Transverse colon (tissue), 4 donors: ENCODE measurements around the gene SATB2. TPM values are rescaled to one million over a fixed set of nuclear protein-coding genes. Genes with fewer than 3 reads are reported as not detected.

ENCODE experiments used
- DNase-seq: peaks from one replicate; pipeline ENCODE4 v3.0.0-alpha.2; 2019
- H3K27ac ChIP-seq, 4 donors: fragments of 200-600 bp; sonication (generic); 2 replicates each; pipeline ENCODE4 v1.5.1; 2016 to 2018; ENCODE audit warnings: inconsistent platforms in 4 of 4
- H3K27me3 ChIP-seq: fragments of 200-600 bp; sonication (generic); 2 replicates; pipeline ENCODE4 v1.5.1; 2017; ENCODE audit warnings: inconsistent platforms
- H3K36me3 ChIP-seq, 4 donors: fragments of 200-600 bp; sonication (generic); 2 replicates each; pipeline ENCODE4 v1.5.1; 2017 to 2019; ENCODE audit warnings: inconsistent platforms in 4 of 4
- H3K4me1 ChIP-seq, 4 donors: fragments of 200-600 bp; sonication (generic); 2 replicates each; pipeline ENCODE4 v1.5.1; 2017 to 2020; ENCODE audit warnings: inconsistent platforms in 4 of 4
- H3K4me3 ChIP-seq, 4 donors: fragments of 200-600 bp; sonication (generic); 1 replicate in 1 of 4; 2 replicates in 3 of 4; pipeline versions ENCODE4 v1.5.1 to v1.6.1; 2017 to 2019; ENCODE audit warnings: inconsistent platforms in 4 of 4
- H3K9me3 ChIP-seq, 2 donors: fragments of 200-600 bp; sonication (generic); 2 replicates each; pipeline ENCODE4 v1.5.1; 2017 to 2019; ENCODE audit warnings: inconsistent platforms in 2 of 2
- CTCF ChIP-seq, 5 experiments: fragments of 200-600 bp in 3 of 5; fragments of 450-650 bp in 2 of 5; sonication (generic) in 3 of 5; IDR thresholded peaks; 1 replicate in 2 of 5; 2 replicates in 3 of 5; pipeline ENCODE4 v1.5.1; 2016 to 2017; ENCODE audit warnings: antibody characterized with exemption in 5 of 5, inconsistent platforms in 3 of 5, mild to moderate bottlenecking in 2 of 5, moderate library complexity in 1 of 5
- EP300 ChIP-seq: sonication (generic); formaldehyde crosslinking; IDR thresholded peaks from one replicate; pipeline ENCODE4 v1.6.1; 2017; ENCODE audit warnings: antibody characterized with exemption, low read depth
- POLR2A ChIP-seq: fragments of 450-650 bp; IDR thresholded peaks from one replicate; pipeline ENCODE4 v1.6.1; 2016; ENCODE audit warnings: antibody characterized with exemption, mild to moderate bottlenecking, moderate library complexity
- POLR2AphosphoS5 ChIP-seq, 3 donors: sonication (generic); formaldehyde crosslinking; IDR thresholded peaks; one replicate each; pipeline ENCODE4 v1.6.1; 2016; ENCODE audit warnings: antibody characterized with exemption in 3 of 3
- WGBS, 2 donors: methylation state at CpG; one replicate each; pipeline ENCODE4 v1.1.5; 2018; ENCODE audit warnings: low coverage in 1 of 2; 5-methylcytosine and 5-hydroxymethylcytosine counted together
- in situ Hi-C, 4 donors: fragments of 200-750 bp; cut with MboI; loops; one replicate each; pipeline versions ENCODE4 v1.15.0 to v1.15.1; 2017; ENCODE audit warnings: low sequenced_read_pairs in 3 of 4, low pct_ligation_motif_present in 1 of 4, low pct_unique_long_range_greater_than_20kb in 1 of 4
- intact Hi-C: fragments of 100-400 bp; cut with DNase I; formaldehyde crosslinking; loops from one replicate; pipeline ENCODE4 v1.15.1; 2023; ENCODE audit warnings: low total_unique reads
- total RNA-seq, 4 donors: library from RNA; depleted of rRNA; stranded (reverse); fragments of >200 nt; gene quantifications; one replicate each; pipeline ENCODE4 v1.1.0, GENCODE V29; 2016

Gene SATB2
- total RNA-seq, 4 donors from 2014 or later, result 289 to 316 (median 293) TPM

DNA sequence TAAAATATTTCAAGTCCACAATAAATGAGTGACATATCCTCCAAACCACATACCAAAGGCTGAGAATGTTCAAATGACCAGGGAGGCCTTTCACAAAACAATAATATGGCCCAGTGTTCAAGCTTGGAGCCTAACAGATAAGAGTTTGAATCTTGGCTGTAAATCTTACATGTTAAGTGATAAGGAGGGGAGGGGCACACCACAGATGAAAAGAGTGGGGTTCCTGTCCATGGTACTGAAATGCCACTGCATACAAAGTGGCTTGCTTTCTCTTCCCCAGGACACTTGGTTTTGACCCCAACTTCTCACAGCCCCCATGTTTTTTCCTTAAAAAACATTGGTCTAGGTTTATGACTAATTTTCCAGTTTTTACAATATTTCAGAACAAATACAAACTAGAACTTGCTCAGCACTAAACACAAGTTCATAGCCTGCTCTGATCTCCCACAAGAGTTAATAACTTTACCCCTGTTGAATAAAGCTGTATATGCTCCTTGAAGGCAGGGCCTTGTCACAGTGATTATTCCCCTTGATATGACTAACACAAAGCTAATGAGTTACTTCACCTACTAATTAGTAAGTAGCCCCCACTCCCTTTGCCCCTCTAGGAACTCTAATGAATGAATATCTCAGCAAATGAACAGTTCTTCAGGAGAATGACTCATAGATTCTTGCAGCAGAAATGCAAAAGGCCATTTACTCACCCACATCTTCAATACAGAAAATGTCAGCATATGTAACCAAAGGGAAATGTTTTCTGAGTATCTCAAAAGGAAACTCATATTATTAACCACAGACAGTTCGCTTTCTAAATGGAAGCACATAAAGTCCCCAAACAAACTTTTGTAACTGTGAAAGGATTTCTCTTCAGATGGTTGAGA is 142.2 kb downstream of the SATB2 start:
- no peaks in the 10 kb centered on the region for H3K27me3 ChIP-seq
- H3K4me3 ChIP-seq, result no peak overlapping the region
- no peak overlapping the region for H3K27ac ChIP-seq
- in situ Hi-C loops (no loop called here), intact Hi-C loops (no loop called here)
- H3K9me3 ChIP-seq, result no peaks in the 10 kb centered on the region
- DNase-seq, result no peak
- TF ChIP-seq POLR2AphosphoS5 (IDR thresholded peaks at IDR 0.05), result no peak
- TF ChIP-seq POLR2A, result no peak
- TF ChIP-seq EP300, result no peak
- no peak for TF ChIP-seq CTCF (IDR thresholded peaks at IDR 0.05)
- peaks cover 0 to 13% (median 2%) of the 10 kb centered on the region in 4 donors for H3K36me3 ChIP-seq
- H3K4me1 ChIP-seq, result peaks cover 0 to 10% (median 0%) of the 10 kb centered on the region in 4 donors
- 38 to 82% methylated on average over 1 of the region's 1 CpG for WGBS, 2 donors

DNA sequence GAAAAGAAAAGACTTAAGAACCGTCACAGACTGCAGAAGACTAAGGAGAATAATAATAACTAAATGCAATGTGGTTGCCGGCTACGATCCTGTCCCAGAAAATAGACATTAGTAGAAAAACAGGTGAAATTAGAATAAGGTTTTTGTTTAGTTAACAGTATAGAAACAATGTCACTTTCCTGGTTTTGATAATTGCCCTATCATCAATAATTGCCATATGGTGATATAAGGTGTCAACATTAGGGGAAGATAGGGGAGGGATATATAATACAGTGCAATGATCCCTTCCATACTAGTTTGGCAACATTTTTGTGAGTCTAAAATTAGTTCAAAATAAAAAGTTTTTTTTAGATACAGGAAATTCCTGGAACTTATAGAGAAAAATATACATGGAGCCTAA is 144.8 kb downstream of the SATB2 start:
- intact Hi-C loops (no loop called here), in situ Hi-C loops (no loop called here)
- Histone ChIP-seq H3K9me3 (no peaks in the 10 kb centered on the region), H3K4me3 (no peak overlapping the region), H3K4me1 (peaks cover 0 to 4% (median 0%) of the 10 kb centered on the region in 4 donors), H3K27me3 (no peaks in the 10 kb centered on the region), H3K36me3 (peaks cover 0 to 10% (median 0%) of the 10 kb centered on the region in 4 donors), H3K27ac (no peak overlapping the region)
- no peak for DNase-seq
- WGBS, 2 donors, result 91 to 100% methylated on average over 2 to 3 of the region's 3 CpGs
- TF ChIP-seq POLR2A (no peak), CTCF (IDR thresholded peaks at IDR 0.05) (no peak)

GRCh38 chr2:199310771-199311585 is 146.8 kb downstream of the SATB2 start:
- H3K9me3 ChIP-seq, result no peaks in the 10 kb centered on the region
- no peak overlapping the region for H3K4me3 ChIP-seq
- no peaks in the 10 kb centered on the region for H3K27me3 ChIP-seq
- TF ChIP-seq POLR2A (no peak), EP300 (no peak), POLR2AphosphoS5 (IDR thresholded peaks at IDR 0.05) (no peak), CTCF (IDR thresholded peaks at IDR 0.05) (no peak)
- no peak overlapping the region for H3K27ac ChIP-seq
- intact Hi-C loops (no loop called here), in situ Hi-C loops (no loop called here)
- peaks cover 0 to 10% (median 0%) of the 10 kb centered on the region in 4 donors for H3K36me3 ChIP-seq
- 85 to 86% methylated on average over 1 to 7 of the region's 7 CpGs for WGBS, 2 donors
- no peak for DNase-seq
- no peaks in the 10 kb centered on the region for H3K4me1 ChIP-seq

DNA sequence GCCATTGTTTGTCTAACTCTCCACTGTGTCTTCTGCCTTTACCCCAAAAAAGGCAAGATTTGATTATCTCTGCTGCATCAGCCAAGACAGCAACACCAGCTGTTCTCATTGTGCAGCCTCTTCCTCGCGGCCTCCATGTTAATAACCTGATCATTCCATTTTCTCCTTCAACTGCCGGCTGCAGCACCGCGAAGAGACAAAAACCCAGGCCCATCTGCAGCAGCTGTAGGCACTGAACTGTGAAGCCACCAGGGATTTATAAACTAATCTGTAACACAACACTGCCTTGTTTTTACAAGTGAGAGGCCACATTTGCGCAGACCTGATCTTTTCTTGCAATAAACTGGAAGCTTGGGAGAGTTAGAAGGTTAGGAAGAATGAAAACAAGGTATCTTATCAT is 147.8 kb downstream of the SATB2 start:
- 80 to 89% methylated on average over 1 to 6 of the region's 6 CpGs for WGBS, 2 donors
- in situ Hi-C loops (no loop called here), intact Hi-C loops (no loop called here)
- no peaks in the 10 kb centered on the region for H3K9me3 ChIP-seq
- peaks cover 0 to 14% (median 0%) of the 10 kb centered on the region in 4 donors for H3K36me3 ChIP-seq
- no peaks in the 10 kb centered on the region for H3K27me3 ChIP-seq
- H3K27ac ChIP-seq, result no peak overlapping the region
- H3K4me1 ChIP-seq, result no peaks in the 10 kb centered on the region
- TF ChIP-seq POLR2AphosphoS5 (IDR thresholded peaks at IDR 0.05) (no peak), CTCF (IDR thresholded peaks at IDR 0.05) (no peak)
- DNase-seq, result no peak
- H3K4me3 ChIP-seq, result no peak overlapping the region
